Kidney glomerular epithelial cell (primary cell): Measurements from ENCODE around the gene AXIN2.

Source experiments
- DNase-seq: peaks from one replicate; lab custom pipeline; 2025; lab: John Stamatoyannopoulos, UW

Gene AXIN2

DNA sequence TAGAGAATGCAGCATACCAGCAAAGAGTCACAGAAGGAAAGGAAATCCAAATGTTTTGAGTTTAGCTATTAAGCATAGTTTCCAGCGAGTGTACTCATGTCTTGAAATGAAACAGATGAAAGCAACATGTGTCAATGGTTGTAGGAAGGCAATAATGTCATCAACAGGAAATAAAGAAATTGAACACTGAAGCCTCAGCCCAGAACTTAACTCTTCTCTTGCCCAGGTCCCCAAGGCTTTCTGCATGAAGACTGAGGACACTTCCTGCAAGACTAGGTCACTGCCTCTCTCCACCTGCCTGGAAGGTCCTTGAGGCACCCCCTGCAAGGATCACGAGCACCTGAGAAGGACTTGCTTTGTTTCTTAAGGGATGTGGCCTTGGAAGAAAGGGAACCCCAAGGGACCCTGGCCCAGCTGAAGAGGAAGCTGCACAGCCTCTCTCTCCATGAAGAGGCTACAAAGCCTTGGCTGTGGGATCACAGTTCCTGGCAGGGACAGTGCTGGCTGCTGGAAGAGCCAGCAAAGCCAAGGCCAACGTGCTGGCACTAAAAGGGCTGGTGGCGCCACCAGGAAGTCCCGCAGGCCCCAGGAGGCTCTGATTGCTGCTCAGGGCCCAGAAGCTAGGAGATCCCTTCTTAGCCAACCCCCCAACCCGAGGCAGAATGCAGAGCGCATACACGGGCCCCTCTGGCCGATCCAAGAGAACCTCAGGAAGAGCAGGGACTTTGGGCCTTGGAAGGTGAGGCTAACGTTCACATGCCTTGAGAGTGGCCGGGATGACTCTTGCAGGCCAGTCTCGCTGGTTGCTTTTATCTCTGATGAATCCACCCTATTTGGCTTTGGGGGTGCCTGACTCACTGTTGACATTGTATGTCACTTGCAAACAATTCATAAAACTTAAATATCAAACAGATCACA, 23.4 kb upstream of the AXIN2 start:
- no peak for DNase-seq

GRCh38 chr17:65583921-65584603, 22.6 kb upstream of the AXIN2 start:
- DNase-seq, result no peak

DNA sequence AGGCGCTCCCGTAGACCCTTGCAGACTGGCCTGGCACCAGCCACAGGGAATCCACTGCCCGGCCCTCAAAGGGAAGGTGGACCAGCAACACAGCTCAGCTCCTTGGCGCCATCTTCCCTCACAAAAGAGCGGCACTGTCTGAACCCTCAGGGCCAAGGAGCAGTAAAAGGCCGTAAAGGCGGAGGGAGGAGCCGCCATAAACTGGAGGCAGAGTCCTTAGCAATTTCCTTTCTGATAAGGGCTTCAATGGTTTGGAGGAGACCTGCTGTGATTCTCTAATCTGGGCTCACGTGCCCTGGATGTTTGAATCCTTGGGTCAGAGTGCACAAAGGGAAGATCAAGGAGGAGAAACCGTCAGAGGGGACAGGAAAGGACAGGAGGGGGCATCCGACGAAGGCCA, 15.5 kb upstream of the AXIN2 start:
- no peak for DNase-seq

GRCh38 chr17:65573282-65573602, 11.8 kb upstream of the AXIN2 start:
- DNase-seq, result no peak

- DNase-seq, result no peak
Measured at GRCh38 chr17:65572581-65573281, 11.3 kb upstream of the AXIN2 start.

DNA sequence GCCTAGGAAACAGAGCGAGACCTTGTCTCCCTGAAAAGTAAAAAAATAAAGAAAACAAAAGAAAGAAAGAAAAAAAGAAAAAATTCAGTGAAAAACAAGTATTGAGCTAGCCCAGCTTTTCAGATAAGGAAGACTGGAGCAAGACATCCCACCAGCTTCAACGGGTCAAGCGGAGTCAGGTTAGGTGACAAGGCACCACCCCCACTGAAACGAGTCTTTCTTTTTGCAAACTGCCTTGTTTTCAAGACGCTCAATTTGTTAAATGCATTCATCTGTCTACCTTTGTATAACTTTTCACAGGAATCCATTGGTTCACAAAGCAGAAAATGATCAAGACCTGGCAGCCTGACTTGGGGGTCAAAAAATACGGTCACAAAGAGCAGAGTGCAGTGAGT, 10.7 kb upstream of the AXIN2 start:
- no peak for DNase-seq

- no peak for DNase-seq
Measured at GRCh38 chr17:65568918-65569317, 7.5 kb upstream of the AXIN2 start.

DNA sequence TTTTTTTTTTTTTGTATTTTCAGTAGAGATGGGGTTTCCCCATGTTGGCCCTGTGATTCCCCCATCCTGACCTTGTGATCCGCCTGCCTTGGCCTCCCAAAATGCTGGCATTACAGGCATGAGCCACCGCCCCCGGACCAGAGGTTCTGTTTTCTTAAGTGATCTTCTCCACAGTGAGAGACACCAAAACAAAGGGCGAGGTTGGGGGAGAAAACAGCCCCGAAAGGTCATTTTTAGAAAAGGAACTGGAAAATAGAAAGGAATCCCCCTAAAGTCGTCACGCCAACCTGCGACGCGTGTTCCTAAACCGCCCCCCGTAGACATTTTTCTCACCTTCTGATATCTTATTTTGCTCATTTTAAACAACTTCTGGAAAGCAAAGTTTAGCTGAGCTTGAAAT, 6.1 kb upstream of the AXIN2 start:
- no peak for DNase-seq

GRCh38 chr17:65565559-65565958, 4.1 kb upstream of the AXIN2 start:
- DNase-seq, result no peak

GRCh38 chr17:65564793-65565192, 3.3 kb upstream of the AXIN2 start:
- peak; percentile 22 for DNase-seq

DNA sequence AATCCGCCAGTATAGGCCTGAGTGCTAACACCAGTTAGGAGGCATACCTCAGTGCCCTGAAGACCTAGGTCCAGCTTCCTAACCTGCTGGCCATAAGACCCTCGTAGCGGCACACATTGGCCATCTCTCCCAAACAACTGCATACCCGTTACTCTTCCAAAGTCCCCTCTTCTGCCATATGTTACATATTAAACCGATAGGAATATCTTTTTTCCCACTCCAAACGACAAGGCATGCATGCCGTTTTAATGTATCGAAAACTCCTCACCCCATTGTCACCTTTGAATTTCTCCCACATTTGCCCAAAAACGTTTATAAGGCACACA, 721 bp upstream of the AXIN2 start:
- no peak for DNase-seq

DNA sequence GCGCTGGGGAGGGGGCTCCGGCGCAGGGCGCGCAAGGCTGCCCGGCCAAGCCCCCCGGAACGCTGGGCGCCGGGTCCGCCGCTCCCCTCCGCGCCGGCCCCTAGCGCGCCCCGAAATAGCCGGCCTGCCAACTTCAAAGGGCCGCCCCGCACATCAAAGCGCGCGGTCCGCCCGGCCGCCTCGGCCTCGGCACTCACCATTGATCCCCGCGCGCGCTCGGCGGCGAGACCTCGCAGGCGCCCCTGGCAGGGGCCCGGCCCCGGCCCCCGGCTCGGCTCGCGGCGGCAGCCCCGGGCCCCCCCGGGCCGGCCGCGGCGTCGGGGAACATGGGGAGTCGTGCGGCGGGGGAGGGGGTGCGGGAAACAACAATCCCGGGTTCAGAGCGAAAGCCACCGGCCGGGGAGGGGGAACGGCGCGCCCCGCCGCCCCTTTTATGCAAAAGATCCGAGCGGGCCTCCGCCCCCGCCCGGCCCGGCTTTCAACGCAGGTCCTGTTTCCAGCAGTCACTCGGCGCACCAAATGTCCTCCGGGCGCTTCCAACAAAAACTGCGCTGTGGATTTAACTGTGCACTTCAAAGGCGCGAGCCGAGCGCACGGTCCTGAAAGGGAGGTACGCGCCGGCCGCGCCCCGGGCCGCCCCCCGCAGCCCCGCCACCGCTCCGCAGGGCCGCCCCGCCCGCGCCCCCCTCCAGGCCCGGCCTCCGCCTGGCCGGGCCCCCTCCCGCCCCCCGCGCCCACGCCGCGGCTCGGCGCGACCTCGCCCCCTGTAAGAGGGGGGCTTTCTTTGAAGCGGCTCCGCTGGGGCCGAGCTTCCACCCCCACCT, 608 bp downstream of the AXIN2 start:
- DNase-seq, result peak; percentile 69

DNA sequence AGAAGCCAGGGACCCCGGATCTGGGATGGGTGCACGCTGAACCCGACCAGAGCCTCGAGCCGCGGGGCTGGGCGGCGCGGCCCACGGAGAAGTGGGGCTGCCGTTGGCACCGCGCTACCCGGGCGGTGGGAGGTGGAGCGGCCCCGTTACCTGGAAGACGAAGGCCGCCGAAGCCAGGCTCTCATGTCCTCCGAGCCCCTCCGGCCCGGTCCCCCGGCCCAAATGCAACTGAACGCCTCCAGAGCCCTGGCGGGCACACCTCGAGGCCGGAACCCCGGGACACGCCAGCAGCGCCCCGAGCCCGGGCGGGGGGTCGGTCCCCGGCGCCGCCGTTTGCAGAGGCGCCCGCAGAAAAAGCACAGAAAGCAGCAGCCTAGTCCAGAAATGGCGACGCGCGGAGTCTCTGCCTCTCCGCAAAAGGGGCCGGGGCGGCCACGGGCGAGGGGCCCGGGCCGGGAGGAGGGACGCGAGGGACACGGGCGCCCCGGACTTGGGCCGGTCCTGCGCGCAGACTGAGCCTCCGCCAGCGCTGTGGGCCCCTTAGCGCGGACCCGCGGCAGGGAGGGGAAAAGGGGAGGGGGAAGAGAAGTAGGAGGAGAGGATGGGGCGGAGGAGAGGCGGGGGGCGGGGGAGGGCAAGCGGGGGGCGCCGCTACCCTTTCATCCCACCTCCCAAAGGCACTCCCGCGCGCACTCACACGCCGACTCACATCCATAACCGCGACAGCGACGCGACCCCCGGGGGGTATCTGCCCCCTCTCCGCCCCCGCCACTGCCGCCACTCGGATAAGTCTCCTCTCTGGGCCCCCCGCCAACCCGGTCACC, 1.4 kb downstream of the AXIN2 start:
- no peak for DNase-seq

DNA sequence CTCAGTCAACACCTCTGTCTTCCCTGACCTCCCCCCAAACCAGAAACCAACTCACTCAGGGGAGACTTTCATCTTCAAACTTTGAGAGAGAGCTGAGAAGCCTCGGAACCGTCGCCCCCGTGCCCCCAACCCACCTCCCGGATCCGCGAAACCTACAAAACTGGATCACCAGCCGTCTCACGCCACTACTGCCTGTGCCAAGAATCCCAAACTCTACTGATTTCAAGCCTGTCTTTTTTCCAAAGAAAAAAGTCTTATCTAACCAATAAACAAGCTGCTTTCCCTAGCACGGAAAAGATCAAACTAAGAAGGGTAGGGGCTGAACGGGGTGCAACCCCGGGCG, 2.0 kb downstream of the AXIN2 start:
- no peak for DNase-seq

DNA sequence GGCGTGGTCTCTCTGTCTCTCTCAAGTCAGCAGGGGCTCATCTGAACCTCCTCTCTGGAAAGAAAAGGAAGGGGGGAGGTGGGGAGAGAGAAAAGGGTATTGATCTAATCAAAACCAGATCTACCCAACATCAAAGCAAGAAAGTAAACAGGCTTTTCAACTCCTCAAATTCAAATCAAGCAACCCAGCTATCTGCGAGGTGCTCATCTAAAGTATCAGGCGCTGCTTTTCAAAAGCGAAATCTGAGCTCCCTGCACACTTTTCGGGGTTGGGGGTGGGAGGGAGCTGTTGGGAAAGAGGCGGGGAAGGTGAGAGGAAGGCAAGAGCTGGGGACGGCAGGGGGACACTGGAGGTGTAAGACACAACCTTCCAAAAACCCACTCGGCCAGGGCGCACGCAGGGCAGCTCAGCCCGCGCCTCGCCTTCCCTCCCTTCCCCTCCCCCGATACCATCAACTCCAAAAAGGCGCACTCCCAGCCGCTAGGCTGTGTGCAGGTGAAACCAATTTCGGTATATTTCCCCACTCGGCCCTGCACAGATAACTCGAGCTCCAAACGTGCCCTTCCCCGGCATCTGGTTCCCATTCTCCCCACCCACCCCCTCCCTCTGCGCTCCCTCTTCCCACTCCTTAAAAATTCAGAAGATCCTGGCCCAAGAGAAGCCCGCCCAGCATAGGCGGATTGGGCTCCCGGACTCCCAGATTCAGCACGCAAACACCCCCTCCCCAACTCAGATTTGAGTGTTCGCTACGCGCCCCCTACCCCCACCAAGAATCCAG, 2.6 kb downstream of the AXIN2 start:
- no peak for DNase-seq

DNA sequence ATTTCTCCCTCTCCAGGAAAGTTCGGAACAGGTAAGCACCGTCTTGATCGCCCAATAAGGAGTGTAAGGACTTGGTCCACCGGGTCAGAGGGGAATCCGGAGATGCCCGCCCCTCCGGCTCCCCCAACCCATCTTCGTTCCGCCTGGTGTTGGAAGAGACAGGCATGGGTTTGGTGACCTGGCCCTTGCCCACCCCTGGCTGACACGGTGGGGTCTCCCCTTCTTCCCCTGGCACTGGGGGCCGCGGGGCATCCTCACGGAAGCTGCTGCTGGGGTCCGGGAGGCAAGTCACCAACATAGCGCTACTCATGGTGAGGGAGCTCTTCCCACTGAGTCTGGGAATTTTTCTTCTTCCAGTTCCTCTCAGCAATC, 3.2 kb downstream of the AXIN2 start:
- no peak for DNase-seq

- DNase-seq, result peak; percentile 82
Measured at GRCh38 chr17:65557349-65558310, 3.8 kb downstream of the AXIN2 start.

DNA sequence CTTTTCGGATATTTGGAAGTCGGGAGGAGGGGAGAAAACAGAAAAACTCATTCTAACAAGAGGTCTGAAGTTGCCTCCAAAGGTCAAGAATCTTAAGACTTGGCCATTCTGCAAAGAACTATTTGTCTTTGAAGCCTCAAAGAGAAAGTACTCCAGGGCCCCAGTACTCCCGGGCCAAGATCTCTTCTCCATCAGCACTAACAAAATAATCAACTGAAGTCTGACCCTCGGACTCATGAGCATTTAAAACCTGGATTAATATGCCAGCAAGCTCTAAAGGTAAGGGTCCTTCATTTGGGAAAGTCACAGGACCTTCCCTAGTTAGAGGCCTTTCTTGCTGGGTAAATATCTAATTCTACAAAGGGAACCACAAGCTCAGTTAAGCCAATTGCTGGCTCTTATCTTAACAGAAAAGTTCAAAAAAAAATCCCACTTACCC, 4.5 kb downstream of the AXIN2 start:
- no peak for DNase-seq
